ENCODE data around the gene RXFP4. TPM values are rescaled to one million over a fixed set of nuclear protein-coding genes. Genes with fewer than 3 reads are reported as not detected.

Gene RXFP4
- total and polyA plus RNA-seq, 2 donors (not counting 1 experiment from before 2014, with no cell fraction given), result 0.12 TPM; not detected in 1

DNA sequence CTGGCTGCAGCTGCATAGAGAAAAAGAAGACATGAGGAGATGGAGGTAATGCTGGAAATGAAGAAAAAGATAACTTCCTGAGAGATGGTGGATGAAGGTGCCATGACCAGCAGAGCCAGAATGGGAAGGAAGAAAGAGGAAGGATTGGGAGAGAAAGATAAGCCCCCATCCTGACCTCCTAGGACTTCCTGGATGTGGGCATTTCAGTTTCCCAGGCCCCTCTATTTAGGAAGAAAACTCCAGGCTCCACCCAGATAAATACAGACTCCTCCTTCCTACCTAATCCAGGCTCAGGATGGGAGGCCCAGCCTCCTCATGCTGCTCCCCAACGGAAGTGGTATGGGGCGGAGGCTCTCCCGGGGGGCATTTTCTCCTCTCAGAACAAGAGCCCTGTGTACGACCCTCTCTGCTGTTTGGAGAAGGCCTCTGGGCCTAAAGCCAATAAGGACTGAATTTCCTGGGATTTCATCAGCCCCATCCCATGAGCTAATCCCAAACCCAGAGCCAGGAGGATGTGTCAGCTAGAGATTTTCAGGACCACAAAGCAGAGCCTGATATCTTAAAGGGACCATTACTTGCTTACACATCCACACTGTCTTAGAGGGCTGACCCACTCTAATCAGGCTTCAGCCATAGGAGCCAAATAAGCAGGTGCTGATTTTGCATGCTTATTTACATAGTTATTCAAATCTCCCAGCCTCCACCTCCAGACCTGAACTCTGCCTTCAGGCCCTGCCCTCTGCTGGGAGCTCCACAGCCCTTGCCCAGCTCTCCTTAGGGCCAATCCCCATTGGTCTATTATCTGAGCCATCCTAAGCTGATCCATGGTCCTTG lies 42.0 kb downstream of the RXFP4 start:
- peak overlapping the region; percentile 13 for H3K9ac ChIP-seq (ENCODE audit: low read length)
- CTCF ChIA-PET, result interaction anchor here (0.5 to 12.2 kb wide), 19 partner anchors 9 to 222 kb away, joined by 3 to 206 read pairs (median 6); partner anchors contain the start of genes KHDC4 and RXFP4
- H3K9me3 Mint-ChIP-seq (ENCODE audit: insufficient read depth), result no peaks in the 10 kb centered on the region
- no peak overlapping the region for H2AFZ ChIP-seq (ENCODE audit: insufficient read depth, low read depth, low read length, poor library complexity, severe bottlenecking)
- WGBS (ENCODE audit: insufficient coverage), result 38% methylated on average over 3 of the region's 4 CpGs
- TF ChIP-seq EZH2 (IDR thresholded peaks at IDR 0.05; ENCODE audit: borderline replicate concordance, insufficient read depth, low read depth, low read length, poor library complexity, severe bottlenecking), result no peak
- TF ChIP-seq, protein P1, sequence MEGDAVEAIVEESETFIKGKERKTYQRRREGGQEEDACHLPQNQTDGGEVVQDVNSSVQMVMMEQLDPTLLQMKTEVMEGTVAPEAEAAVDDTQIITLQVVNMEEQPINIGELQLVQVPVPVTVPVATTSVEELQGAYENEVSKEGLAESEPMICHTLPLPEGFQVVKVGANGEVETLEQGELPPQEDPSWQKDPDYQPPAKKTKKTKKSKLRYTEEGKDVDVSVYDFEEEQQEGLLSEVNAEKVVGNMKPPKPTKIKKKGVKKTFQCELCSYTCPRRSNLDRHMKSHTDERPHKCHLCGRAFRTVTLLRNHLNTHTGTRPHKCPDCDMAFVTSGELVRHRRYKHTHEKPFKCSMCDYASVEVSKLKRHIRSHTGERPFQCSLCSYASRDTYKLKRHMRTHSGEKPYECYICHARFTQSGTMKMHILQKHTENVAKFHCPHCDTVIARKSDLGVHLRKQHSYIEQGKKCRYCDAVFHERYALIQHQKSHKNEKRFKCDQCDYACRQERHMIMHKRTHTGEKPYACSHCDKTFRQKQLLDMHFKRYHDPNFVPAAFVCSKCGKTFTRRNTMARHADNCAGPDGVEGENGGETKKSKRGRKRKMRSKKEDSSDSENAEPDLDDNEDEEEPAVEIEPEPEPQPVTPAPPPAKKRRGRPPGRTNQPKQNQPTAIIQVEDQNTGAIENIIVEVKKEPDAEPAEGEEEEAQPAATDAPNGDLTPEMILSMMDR (IDR thresholded peaks at IDR 0.05), result peak; percentile 53
- H3K4me2 ChIP-seq (replicated peaks; ENCODE audit: low read depth, low read length, poor library complexity, severe bottlenecking), result peak overlapping the region; percentile 93
- peaks cover 61% of the 10 kb centered on the region for H3K4me1 Mint-ChIP-seq
- H3K79me2 ChIP-seq (ENCODE audit: control insufficient read depth, insufficient read depth, low read length), result peaks cover 85% of the 10 kb centered on the region
- H3K27me3 ChIP-seq (replicated peaks in 1 of 4; ENCODE audit: control extremely low read depth in 1 of 4, control insufficient read depth in 3 of 4, insufficient read depth in 4 of 4, low read length in 3 of 4), result no peaks in the 10 kb centered on the region
- H3K4me1 ChIP-seq (ENCODE audit: control insufficient read depth in 2 of 2, insufficient read depth in 2 of 2, low read length in 2 of 2), result peaks cover 55 to 65% of the 10 kb centered on the region in 2 donors
- DNase-seq (peak; percentile 74), ATAC-seq (ENCODE audit: low read depth) (peak; percentile 60)
- no peaks in the 10 kb centered on the region for H3K36me3 ChIP-seq (replicated peaks in 1 of 2; ENCODE audit: control extremely low read depth in 1 of 2, control insufficient read depth in 1 of 2, extremely low read depth in 1 of 2, insufficient read depth in 2 of 2, low read length in 1 of 2)
- peak overlapping the region in 4 of 5 experiments; percentile 3 to 23 (median 18) for H3K4me3 ChIP-seq (ENCODE audit: control extremely low read depth in 1 of 5, extremely low read depth in 1 of 5, insufficient read depth in 1 of 5, low read depth in 2 of 5, low read length in 4 of 5)
- H3K27ac Mint-ChIP-seq, result peak overlapping the region; percentile 94
- intact Hi-C loops (cut with micrococcal nuclease), result no loop called here
- H3K27me3 Mint-ChIP-seq, result no peaks in the 10 kb centered on the region
- peak overlapping the region; percentile 70 to 91 for H3K27ac ChIP-seq (ENCODE audit: low read length in 2 of 2)
- POLR2A ChIA-PET, result interaction anchor here (0.7 to 4.8 kb wide), 10 partner anchors 9 to 127 kb away, joined by 3 to 44 read pairs (median 5); partner anchors contain the start of genes GON4L and KHDC4
- no peaks in the 10 kb centered on the region for H3K9me3 ChIP-seq (ENCODE audit: control extremely low read depth in 1 of 3, control insufficient read depth in 2 of 3, insufficient read depth in 1 of 3, low read length in 2 of 3)
- peak overlapping the region; percentile 95 for H3K4me3 Mint-ChIP-seq
- no peaks in the 10 kb centered on the region for H4K20me1 ChIP-seq (ENCODE audit: control insufficient read depth, insufficient read depth, low read length, poor library complexity, severe bottlenecking)

DNA sequence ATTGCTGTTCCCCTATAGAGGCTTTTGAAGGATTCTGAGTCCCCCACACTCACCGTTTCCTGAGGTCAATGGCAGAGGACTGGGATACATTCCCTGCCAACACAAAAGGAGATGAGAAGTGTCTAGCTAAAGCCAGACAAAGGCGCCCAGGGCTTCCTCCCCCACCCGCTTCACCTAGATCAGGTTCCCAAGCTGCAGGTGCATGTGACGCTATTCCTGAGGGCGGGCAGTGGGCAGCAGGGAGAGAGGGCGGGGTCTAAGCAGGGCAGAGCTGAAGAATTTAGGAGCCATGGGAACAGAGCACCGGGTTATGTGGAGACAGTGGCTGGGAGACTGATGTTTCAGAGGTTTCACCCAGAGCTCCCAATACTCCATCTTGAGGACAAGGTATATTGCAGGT lies 42.9 kb downstream of the RXFP4 start:
- Histone ChIP-seq H3K79me2 (ENCODE audit: control insufficient read depth, insufficient read depth, low read length) (peaks cover 85% of the 10 kb centered on the region), H3K4me3 (ENCODE audit: control extremely low read depth in 1 of 5, extremely low read depth in 1 of 5, insufficient read depth in 1 of 5, low read depth in 2 of 5, low read length in 4 of 5) (no peak overlapping the region), H3K36me3 (replicated peaks in 1 of 2; ENCODE audit: control extremely low read depth in 1 of 2, control insufficient read depth in 1 of 2, extremely low read depth in 1 of 2, insufficient read depth in 2 of 2, low read length in 1 of 2) (no peaks in the 10 kb centered on the region), H3K27me3 (replicated peaks in 1 of 4; ENCODE audit: control extremely low read depth in 1 of 4, control insufficient read depth in 3 of 4, insufficient read depth in 4 of 4, low read length in 3 of 4) (no peaks in the 10 kb centered on the region), H3K27ac (ENCODE audit: low read length in 2 of 2) (peak overlapping the region; percentile 70 to 91), H3K4me2 (replicated peaks; ENCODE audit: low read depth, low read length, poor library complexity, severe bottlenecking) (peak overlapping the region; percentile 93), H3K9ac (ENCODE audit: low read length) (no peak overlapping the region), H4K20me1 (ENCODE audit: control insufficient read depth, insufficient read depth, low read length, poor library complexity, severe bottlenecking) (no peaks in the 10 kb centered on the region), H3K9me3 (ENCODE audit: control extremely low read depth in 1 of 3, control insufficient read depth in 2 of 3, insufficient read depth in 1 of 3, low read length in 2 of 3) (no peaks in the 10 kb centered on the region), H2AFZ (ENCODE audit: insufficient read depth, low read depth, low read length, poor library complexity, severe bottlenecking) (no peak overlapping the region), H3K4me1 (ENCODE audit: control insufficient read depth in 2 of 2, insufficient read depth in 2 of 2, low read length in 2 of 2) (peaks cover 61 to 67% of the 10 kb centered on the region in 2 donors)
- Mint-ChIP-seq H3K27me3 (no peaks in the 10 kb centered on the region), H3K4me3 (peak overlapping the region; percentile 95), H3K9me3 (ENCODE audit: insufficient read depth) (no peaks in the 10 kb centered on the region), H3K27ac (peak overlapping the region; percentile 94), H3K4me1 (peaks cover 65% of the 10 kb centered on the region)
- ChIA-PET CTCF (interaction anchor here (1.0 to 12.2 kb wide), 13 partner anchors 10 to 74 kb away, joined by 3 to 206 read pairs (median 8); partner anchors contain the start of genes KHDC4 and RXFP4), POLR2A (interaction anchor here (0.9 to 4.8 kb wide), 8 partner anchors 14 to 128 kb away, joined by 3 to 44 read pairs (median 5); partner anchors contain the start of genes GON4L and KHDC4)
- DNase-seq (no peak), ATAC-seq (ENCODE audit: low read depth) (no peak)
- no peak for TF ChIP-seq EZH2 (IDR thresholded peaks at IDR 0.05; ENCODE audit: borderline replicate concordance, insufficient read depth, low read depth, low read length, poor library complexity, severe bottlenecking)
- TF ChIP-seq, protein P1 (IDR thresholded peaks at IDR 0.05), result no peak
- intact Hi-C loops (cut with micrococcal nuclease), result no loop called here
- WGBS (ENCODE audit: insufficient coverage), result 98% methylated on average over 7 of the region's 7 CpGs

Measured in B cell (primary cell).